Measurements from ENCODE around the gene TMEM120B.

TMEM120B gene

GRCh38 chr12:121812921-121813896 lies 100.7 kb downstream of the TMEM120B start:
- DNase-seq (ENCODE audit: insufficient read length, low spot score) (no peak), FAIRE-seq (no peak)
- TF ChIP-seq POLR2AphosphoS5 (IDR thresholded peaks at IDR 0.05; ENCODE audit: low read depth, low read length) (no peak), POLR2A (IDR thresholded peaks at IDR 0.05; ENCODE audit: low read depth, low read length) (no peak)

- FAIRE-seq (no peak), DNase-seq (ENCODE audit: insufficient read length, low spot score) (no peak)
- TF ChIP-seq SPI1 (IDR thresholded peaks at IDR 0.05; ENCODE audit: low read depth, low read length) (no peak), TAF1 (IDR thresholded peaks at IDR 0.05; ENCODE audit: low read depth, low read length) (no peak), POLR2AphosphoS5 (IDR thresholded peaks at IDR 0.05; ENCODE audit: low read depth, low read length) (no peak), POU2F2 (IDR thresholded peaks at IDR 0.05; ENCODE audit: low read depth, low read length) (no peak), POLR2A (IDR thresholded peaks at IDR 0.05; ENCODE audit: low read depth, low read length) (no peak), PAX5 (IDR thresholded peaks at IDR 0.05; ENCODE audit: insufficient read depth, low read length, severe bottlenecking) (no peak)
Observed at GRCh38 chr12:121813951-121814350, 101.4 kb downstream of the TMEM120B start.

GRCh38 chr12:121814429-121815119 lies 102.0 kb downstream of the TMEM120B start:
- TF ChIP-seq SPI1 (IDR thresholded peaks at IDR 0.05; ENCODE audit: low read depth, low read length), result no peak
- TF ChIP-seq TAF1 (IDR thresholded peaks at IDR 0.05; ENCODE audit: low read depth, low read length), result no peak
- no peak for TF ChIP-seq POLR2AphosphoS5 (IDR thresholded peaks at IDR 0.05; ENCODE audit: low read depth, low read length)
- TF ChIP-seq POU2F2 (IDR thresholded peaks at IDR 0.05; ENCODE audit: low read depth, low read length), result no peak
- no peak for TF ChIP-seq POLR2A (IDR thresholded peaks at IDR 0.05; ENCODE audit: low read depth, low read length)
- no peak for TF ChIP-seq PAX5 (IDR thresholded peaks at IDR 0.05; ENCODE audit: insufficient read depth, low read length, severe bottlenecking)
- DNase-seq (ENCODE audit: insufficient read length, low spot score) (no peak), FAIRE-seq (no peak)

GRCh38 chr12:121815263-121815662 lies 102.7 kb downstream of the TMEM120B start:
- FAIRE-seq, result no peak

GRCh38 chr12:121816925-121817647 lies 104.5 kb downstream of the TMEM120B start:
- FAIRE-seq, result no peak
- TF ChIP-seq POLR2A (IDR thresholded peaks at IDR 0.05; ENCODE audit: low read depth, low read length), result no peak
- TF ChIP-seq POLR2AphosphoS5 (IDR thresholded peaks at IDR 0.05; ENCODE audit: low read depth, low read length), result no peak
- no peak for TF ChIP-seq PAX5 (IDR thresholded peaks at IDR 0.05; ENCODE audit: insufficient read depth, low read length, severe bottlenecking)
- no peak for TF ChIP-seq SPI1 (IDR thresholded peaks at IDR 0.05; ENCODE audit: low read depth, low read length)
- no peak for DNase-seq (ENCODE audit: insufficient read length, low spot score)

More at GRCh38 chr12:121815263-121815662, 102.7 kb downstream of the TMEM120B start:
- no peak for DNase-seq (ENCODE audit: insufficient read length, low spot score)
- TF ChIP-seq POLR2AphosphoS5 (IDR thresholded peaks at IDR 0.05; ENCODE audit: low read depth, low read length), result no peak
- TF ChIP-seq SPI1 (IDR thresholded peaks at IDR 0.05; ENCODE audit: low read depth, low read length), result no peak
- no peak for TF ChIP-seq POLR2A (IDR thresholded peaks at IDR 0.05; ENCODE audit: low read depth, low read length)
- no peak for TF ChIP-seq POU2F2 (IDR thresholded peaks at IDR 0.05; ENCODE audit: low read depth, low read length)

- no peak for DNase-seq (ENCODE audit: insufficient read length, low spot score)
- FAIRE-seq, result no peak
- no peak for TF ChIP-seq TAF1 (IDR thresholded peaks at IDR 0.05; ENCODE audit: low read depth, low read length)
- no peak for TF ChIP-seq PAX5 (IDR thresholded peaks at IDR 0.05; ENCODE audit: insufficient read depth, low read length, severe bottlenecking)
- TF ChIP-seq POU2F2 (IDR thresholded peaks at IDR 0.05; ENCODE audit: low read depth, low read length), result no peak
- no peak for TF ChIP-seq SPI1 (IDR thresholded peaks at IDR 0.05; ENCODE audit: low read depth, low read length)
- no peak for TF ChIP-seq POLR2AphosphoS5 (IDR thresholded peaks at IDR 0.05; ENCODE audit: low read depth, low read length)
- no peak for TF ChIP-seq POLR2A (IDR thresholded peaks at IDR 0.05; ENCODE audit: low read depth, low read length)
Observed at GRCh38 chr12:121817648-121818043, 105.1 kb downstream of the TMEM120B start.

- DNase-seq (ENCODE audit: insufficient read length, low spot score) (no peak), FAIRE-seq (no peak)
- TF ChIP-seq POLR2AphosphoS5 (IDR thresholded peaks at IDR 0.05; ENCODE audit: low read depth, low read length) (no peak), PAX5 (IDR thresholded peaks at IDR 0.05; ENCODE audit: insufficient read depth, low read length, severe bottlenecking) (no peak), SPI1 (IDR thresholded peaks at IDR 0.05; ENCODE audit: low read depth, low read length) (no peak), POU2F2 (IDR thresholded peaks at IDR 0.05; ENCODE audit: low read depth, low read length) (no peak), TAF1 (IDR thresholded peaks at IDR 0.05; ENCODE audit: low read depth, low read length) (no peak), POLR2A (IDR thresholded peaks at IDR 0.05; ENCODE audit: low read depth, low read length) (no peak)
Observed at GRCh38 chr12:121819212-121819949, 106.8 kb downstream of the TMEM120B start.

- peak; percentile 23 for FAIRE-seq
- DNase-seq (ENCODE audit: insufficient read length, low spot score), result no peak
- no peak for TF ChIP-seq POLR2AphosphoS5 (IDR thresholded peaks at IDR 0.05; ENCODE audit: low read depth, low read length)
- TF ChIP-seq SPI1 (IDR thresholded peaks at IDR 0.05; ENCODE audit: low read depth, low read length), result no peak
- TF ChIP-seq TAF1 (IDR thresholded peaks at IDR 0.05; ENCODE audit: low read depth, low read length), result no peak
- no peak for TF ChIP-seq POU2F2 (IDR thresholded peaks at IDR 0.05; ENCODE audit: low read depth, low read length)
Observed at GRCh38 chr12:121820056-121820455, 107.5 kb downstream of the TMEM120B start.
